ENCODE measurements around the gene CNFN. TPM values are rescaled to one million over a fixed set of nuclear protein-coding genes. Genes with fewer than 3 reads are reported as not detected.

Gene CNFN
- polyA plus RNA-seq, 2 donors = 5,144 to 7,132 TPM

DNA sequence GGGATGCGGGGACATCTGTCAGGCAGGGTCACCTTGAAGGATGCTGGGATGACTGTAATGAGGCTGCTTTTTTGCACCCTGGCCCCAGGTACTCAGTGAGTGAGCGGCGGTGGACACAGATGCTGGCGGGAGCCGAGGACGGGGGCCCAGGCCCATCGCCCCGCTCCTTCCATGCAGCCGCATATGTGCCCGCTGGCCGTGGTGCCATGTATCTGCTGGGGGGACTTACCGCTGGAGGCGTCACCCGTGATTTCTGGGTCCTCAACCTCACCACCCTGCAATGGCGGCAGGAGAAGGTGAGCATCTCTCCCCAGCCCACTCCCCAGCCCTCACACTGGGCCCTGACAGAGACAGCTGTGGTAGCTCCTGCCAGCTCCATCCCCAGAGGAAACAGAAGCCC lies 33.4 kb downstream of the CNFN start:
- peaks cover 0 to 35% of the 10 kb centered on the region in 2 donors for H3K36me3 ChIP-seq (ENCODE audit: control insufficient read depth in 2 of 2, insufficient read depth in 2 of 2, low read length in 1 of 2)
- peaks cover 2 to 3% of the 10 kb centered on the region in 2 donors for H3K4me1 ChIP-seq (ENCODE audit: control insufficient read depth in 2 of 2, insufficient read depth in 2 of 2, low read length in 1 of 2)
- H3K27ac ChIP-seq (ENCODE audit: low read depth in 2 of 2, low read length in 1 of 2) = no peak overlapping the region
- H3K27me3 ChIP-seq (ENCODE audit: control insufficient read depth in 1 of 2, insufficient read depth in 2 of 2, low read length in 2 of 2) = no peaks in the 10 kb centered on the region
- 97% methylated on average over 15 of the region's 15 CpGs for WGBS, 2 donors
- H3K4me3 ChIP-seq (ENCODE audit: low read depth in 1 of 2, low read length in 2 of 2) = no peak overlapping the region
- no peaks in the 10 kb centered on the region for H3K9me3 ChIP-seq (ENCODE audit: control insufficient read depth in 2 of 2, insufficient read depth in 1 of 2, low read depth in 1 of 2, low read length in 1 of 2)

DNA sequence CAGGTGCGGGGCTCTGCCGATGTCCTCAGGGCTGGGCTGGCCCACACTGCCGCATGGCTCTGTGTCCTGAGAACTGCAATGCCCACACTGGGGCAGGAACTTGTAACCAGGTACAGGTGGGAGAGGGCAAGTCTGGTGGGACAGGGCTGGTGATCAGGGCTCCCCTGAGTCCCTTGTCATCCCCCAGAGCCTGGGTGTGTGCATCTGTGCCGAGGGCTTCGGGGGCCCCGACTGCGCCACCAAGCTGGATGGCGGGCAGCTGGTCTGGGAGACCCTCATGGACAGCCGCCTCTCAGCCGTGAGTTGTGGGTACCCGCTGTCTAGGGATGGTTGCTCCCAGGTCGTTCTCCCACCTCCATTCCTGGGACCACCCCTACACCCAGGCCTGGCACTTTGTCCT lies 34.2 kb downstream of the CNFN start:
- H3K27me3 ChIP-seq (ENCODE audit: control insufficient read depth in 1 of 2, insufficient read depth in 2 of 2, low read length in 2 of 2) = no peaks in the 10 kb centered on the region
- no peaks in the 10 kb centered on the region for H3K9me3 ChIP-seq (ENCODE audit: control insufficient read depth in 2 of 2, insufficient read depth in 1 of 2, low read depth in 1 of 2, low read length in 1 of 2)
- peaks cover 2 to 3% of the 10 kb centered on the region in 2 donors for H3K4me1 ChIP-seq (ENCODE audit: control insufficient read depth in 2 of 2, insufficient read depth in 2 of 2, low read length in 1 of 2)
- H3K4me3 ChIP-seq (ENCODE audit: low read depth in 1 of 2, low read length in 2 of 2) = no peak overlapping the region
- no peak overlapping the region for H3K27ac ChIP-seq (ENCODE audit: low read depth in 2 of 2, low read length in 1 of 2)
- H3K36me3 ChIP-seq (ENCODE audit: control insufficient read depth in 2 of 2, insufficient read depth in 2 of 2, low read length in 1 of 2) = peaks cover 0 to 40% of the 10 kb centered on the region in 2 donors
- WGBS, 2 donors = 93 to 94% methylated on average over 12 of the region's 12 CpGs

DNA sequence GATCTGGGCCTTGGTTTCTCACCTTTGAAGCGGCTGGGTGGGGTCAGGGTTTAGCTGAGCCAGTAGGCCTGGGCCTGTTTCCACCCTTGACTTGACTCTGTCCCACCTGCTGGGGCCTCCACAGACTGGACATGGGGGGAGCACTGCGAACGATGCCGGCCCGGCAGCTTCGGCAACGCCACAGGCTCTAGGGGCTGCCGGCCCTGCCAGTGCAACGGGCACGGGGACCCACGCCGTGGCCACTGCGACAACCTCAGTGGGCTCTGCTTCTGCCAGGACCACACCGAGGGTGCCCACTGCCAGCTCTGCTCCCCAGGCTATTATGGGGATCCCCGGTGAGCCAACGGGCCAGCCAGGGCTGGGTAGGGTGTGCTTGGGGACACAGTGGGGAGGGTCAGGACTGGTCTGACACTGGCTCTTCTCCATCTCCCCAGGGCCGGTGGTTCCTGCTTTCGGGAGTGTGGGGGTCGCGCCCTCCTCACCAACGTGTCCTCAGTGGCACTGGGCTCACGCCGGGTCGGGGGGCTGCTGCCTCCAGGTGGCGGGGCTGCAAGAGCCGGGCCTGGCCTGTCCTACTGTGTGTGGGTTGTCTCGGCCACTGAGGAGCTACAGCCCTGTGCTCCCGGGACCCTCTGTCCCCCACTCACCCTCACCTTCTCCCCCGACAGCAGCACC lies 36.6 kb downstream of the CNFN start:
- Histone ChIP-seq H3K4me3 (ENCODE audit: low read depth in 1 of 2, low read length in 2 of 2) (no peak overlapping the region), H3K27me3 (ENCODE audit: control insufficient read depth in 1 of 2, insufficient read depth in 2 of 2, low read length in 2 of 2) (no peaks in the 10 kb centered on the region), H3K36me3 (ENCODE audit: control insufficient read depth in 2 of 2, insufficient read depth in 2 of 2, low read length in 1 of 2) (peaks cover 0 to 45% of the 10 kb centered on the region in 2 donors), H3K4me1 (ENCODE audit: control insufficient read depth in 2 of 2, insufficient read depth in 2 of 2, low read length in 1 of 2) (peaks cover 2 to 3% of the 10 kb centered on the region in 2 donors), H3K27ac (ENCODE audit: low read depth in 2 of 2, low read length in 1 of 2) (no peak overlapping the region), H3K9me3 (ENCODE audit: control insufficient read depth in 2 of 2, insufficient read depth in 1 of 2, low read depth in 1 of 2, low read length in 1 of 2) (no peaks in the 10 kb centered on the region)
- WGBS, 2 donors = 95 to 96% methylated on average over 29 of the region's 29 CpGs

DNA sequence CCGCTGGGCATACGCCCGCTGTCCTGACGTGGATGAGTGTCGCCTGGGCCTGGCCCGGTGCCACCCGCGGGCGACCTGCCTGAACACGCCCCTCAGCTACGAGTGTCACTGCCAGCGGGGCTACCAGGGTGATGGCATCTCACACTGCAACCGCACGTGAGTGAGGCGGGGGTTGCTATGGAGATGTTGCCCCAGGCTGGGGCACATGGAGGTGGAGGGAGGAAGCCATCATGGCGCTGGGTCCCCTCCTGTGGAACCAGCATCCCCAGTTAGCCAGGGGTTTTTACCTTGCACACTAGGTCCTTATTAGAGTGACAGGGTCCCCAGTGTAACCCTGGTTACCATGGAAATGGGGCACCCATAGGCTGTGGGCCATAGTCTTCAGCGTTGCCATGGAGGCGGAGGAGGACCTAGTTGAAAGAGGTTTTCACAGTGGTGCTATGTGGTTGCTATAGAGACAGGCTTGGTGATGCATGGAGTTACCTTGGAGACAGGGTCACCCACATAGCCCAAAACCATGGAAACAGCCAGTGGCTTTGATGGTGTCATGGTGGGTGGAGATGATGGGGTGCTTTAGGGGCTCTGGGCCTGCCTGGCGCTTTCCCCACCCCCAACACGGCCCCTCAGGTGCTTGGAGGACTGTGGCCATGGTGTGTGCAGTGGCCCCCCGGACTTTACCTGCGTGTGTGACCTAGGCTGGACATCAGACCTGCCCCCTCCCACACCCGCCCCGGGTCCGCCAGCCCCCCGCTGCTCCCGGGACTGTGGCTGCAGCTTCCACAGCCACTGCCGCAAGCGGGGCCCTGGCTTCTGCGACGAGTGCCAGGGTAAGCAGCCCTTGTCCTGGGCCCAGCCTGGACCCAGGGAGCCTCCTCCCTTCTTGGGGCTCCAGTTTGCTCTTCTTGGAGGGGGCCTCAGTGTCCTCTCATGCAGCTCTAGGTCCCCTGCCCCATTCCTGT lies 37.5 kb downstream of the CNFN start:
- 77 to 78% methylated on average over 31 of the region's 31 CpGs for WGBS, 2 donors
- Histone ChIP-seq H3K36me3 (ENCODE audit: control insufficient read depth in 2 of 2, insufficient read depth in 2 of 2, low read length in 1 of 2) (peaks cover 0 to 43% of the 10 kb centered on the region in 2 donors), H3K27me3 (ENCODE audit: control insufficient read depth in 1 of 2, insufficient read depth in 2 of 2, low read length in 2 of 2) (no peaks in the 10 kb centered on the region), H3K27ac (ENCODE audit: low read depth in 2 of 2, low read length in 1 of 2) (no peak overlapping the region), H3K4me3 (ENCODE audit: low read depth in 1 of 2, low read length in 2 of 2) (no peak overlapping the region), H3K9me3 (ENCODE audit: control insufficient read depth in 2 of 2, insufficient read depth in 1 of 2, low read depth in 1 of 2, low read length in 1 of 2) (no peaks in the 10 kb centered on the region), H3K4me1 (ENCODE audit: control insufficient read depth in 2 of 2, insufficient read depth in 2 of 2, low read length in 1 of 2) (peaks cover 3 to 7% of the 10 kb centered on the region in 2 donors)

DNA sequence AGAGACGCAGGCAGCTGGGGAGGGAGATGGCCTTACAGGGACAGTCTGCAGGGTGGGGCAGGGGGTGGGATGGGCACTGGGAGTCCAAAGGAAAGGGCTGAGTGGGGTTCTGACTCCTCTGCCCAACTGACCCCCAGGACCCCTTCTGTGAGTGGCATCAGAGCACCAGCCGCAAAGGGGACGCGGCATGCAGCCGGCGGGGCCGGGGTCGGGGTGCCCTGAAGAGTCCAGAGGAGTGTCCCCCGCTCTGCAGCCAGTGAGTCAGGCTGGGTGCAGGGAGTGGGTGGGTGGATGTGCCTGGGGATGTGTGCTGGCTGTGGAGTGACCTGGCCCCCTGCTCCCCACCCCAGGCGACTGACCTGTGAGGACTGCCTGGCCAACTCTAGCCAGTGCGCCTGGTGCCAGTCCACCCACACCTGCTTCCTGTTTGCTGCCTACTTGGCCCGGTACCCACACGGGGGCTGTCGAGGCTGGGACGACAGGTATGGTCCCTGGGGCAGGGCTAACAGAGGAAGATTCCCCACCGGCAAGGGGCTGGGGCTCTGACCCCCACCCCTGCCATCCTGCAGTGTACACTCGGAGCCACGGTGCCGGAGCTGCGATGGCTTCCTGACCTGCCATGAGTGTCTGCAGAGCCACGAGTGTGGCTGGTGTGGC lies 38.9 kb downstream of the CNFN start:
- H3K4me1 ChIP-seq (ENCODE audit: control insufficient read depth in 2 of 2, insufficient read depth in 2 of 2, low read length in 1 of 2) = peaks cover 3 to 7% of the 10 kb centered on the region in 2 donors
- H3K9me3 ChIP-seq (ENCODE audit: control insufficient read depth in 2 of 2, insufficient read depth in 1 of 2, low read depth in 1 of 2, low read length in 1 of 2) = no peaks in the 10 kb centered on the region
- H3K27me3 ChIP-seq (ENCODE audit: control insufficient read depth in 1 of 2, insufficient read depth in 2 of 2, low read length in 2 of 2) = no peaks in the 10 kb centered on the region
- H3K4me3 ChIP-seq (ENCODE audit: low read depth in 1 of 2, low read length in 2 of 2) = no peak overlapping the region
- peaks cover 0 to 34% of the 10 kb centered on the region in 2 donors for H3K36me3 ChIP-seq (ENCODE audit: control insufficient read depth in 2 of 2, insufficient read depth in 2 of 2, low read length in 1 of 2)
- WGBS, 2 donors = 91 to 94% methylated on average over 20 to 21 of the region's 21 CpGs
- no peak overlapping the region for H3K27ac ChIP-seq (ENCODE audit: low read depth in 2 of 2, low read length in 1 of 2)

DNA sequence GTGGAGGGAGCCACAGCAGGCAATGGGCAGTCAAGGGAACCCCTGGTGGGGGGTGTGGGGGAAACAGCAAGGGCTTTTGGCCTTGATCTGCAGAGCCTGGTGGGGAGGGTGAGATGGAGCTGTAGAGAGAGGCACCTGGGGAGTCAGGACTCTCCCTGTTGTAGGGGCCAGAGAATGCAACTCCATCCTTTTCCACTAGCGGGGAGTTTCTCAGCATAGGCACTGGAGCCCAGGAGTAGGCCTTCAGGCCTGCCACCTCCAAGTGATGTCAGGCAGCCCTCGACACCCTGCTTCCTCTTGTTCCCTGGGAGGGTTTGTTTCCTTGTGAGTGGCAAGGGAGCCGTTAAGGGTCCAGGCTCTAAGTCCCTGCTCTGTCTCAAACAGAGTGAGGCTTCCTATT lies 39.7 kb downstream of the CNFN start:
- no peaks in the 10 kb centered on the region for H3K27me3 ChIP-seq (ENCODE audit: control insufficient read depth in 1 of 2, insufficient read depth in 2 of 2, low read length in 2 of 2)
- H3K4me3 ChIP-seq (ENCODE audit: low read depth in 1 of 2, low read length in 2 of 2) = no peak overlapping the region
- H3K9me3 ChIP-seq (ENCODE audit: control insufficient read depth in 2 of 2, insufficient read depth in 1 of 2, low read depth in 1 of 2, low read length in 1 of 2) = no peaks in the 10 kb centered on the region
- H3K27ac ChIP-seq (ENCODE audit: low read depth in 2 of 2, low read length in 1 of 2) = no peak overlapping the region
- peaks cover 3 to 7% of the 10 kb centered on the region in 2 donors for H3K4me1 ChIP-seq (ENCODE audit: control insufficient read depth in 2 of 2, insufficient read depth in 2 of 2, low read length in 1 of 2)
- H3K36me3 ChIP-seq (ENCODE audit: control insufficient read depth in 2 of 2, insufficient read depth in 2 of 2, low read length in 1 of 2) = peaks cover 0 to 28% of the 10 kb centered on the region in 2 donors
- 90 to 97% methylated on average over 3 of the region's 3 CpGs for whole genome bisulfite sequencing, 2 donors

DNA sequence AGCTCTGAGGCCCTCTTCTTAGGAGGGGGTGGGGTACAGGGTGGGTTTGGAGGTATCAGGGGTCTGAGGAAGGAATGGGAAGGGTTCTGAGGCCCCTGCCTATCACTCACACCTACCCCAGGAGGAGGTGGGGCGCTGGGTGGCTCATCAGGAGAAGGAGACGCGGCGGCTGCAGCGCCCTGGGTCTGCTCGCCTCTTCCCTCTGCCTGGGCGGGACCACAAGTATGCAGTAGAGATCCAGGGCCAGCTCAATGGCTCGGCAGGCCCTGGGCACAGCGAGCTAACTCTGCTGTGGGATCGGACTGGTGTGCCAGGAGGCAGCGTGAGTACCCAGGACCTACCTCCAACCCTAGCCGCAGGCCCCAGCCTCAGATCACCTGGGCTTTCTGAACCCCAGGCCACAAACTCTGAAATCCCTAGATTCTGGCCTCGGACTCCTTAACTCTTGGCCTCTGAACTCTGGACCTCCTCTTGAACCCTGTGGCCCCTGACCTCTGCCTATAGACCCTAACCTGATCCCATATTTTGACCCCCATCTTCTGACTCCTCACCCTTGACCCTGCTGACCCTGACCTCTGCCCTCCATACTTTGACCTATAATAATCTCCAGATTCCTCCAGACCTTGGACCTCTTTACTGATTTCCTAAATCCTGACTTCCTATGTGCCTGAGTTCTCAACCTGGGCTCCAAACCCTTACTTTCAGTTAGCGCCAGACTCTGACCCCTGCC lies 40.6 kb downstream of the CNFN start:
- 95 to 96% methylated on average over 14 of the region's 14 CpGs for WGBS, 2 donors
- Histone ChIP-seq H3K9me3 (ENCODE audit: control insufficient read depth in 2 of 2, insufficient read depth in 1 of 2, low read depth in 1 of 2, low read length in 1 of 2) (no peaks in the 10 kb centered on the region), H3K36me3 (ENCODE audit: control insufficient read depth in 2 of 2, insufficient read depth in 2 of 2, low read length in 1 of 2) (peaks cover 0 to 24% of the 10 kb centered on the region in 2 donors), H3K27me3 (ENCODE audit: control insufficient read depth in 1 of 2, insufficient read depth in 2 of 2, low read length in 2 of 2) (no peaks in the 10 kb centered on the region), H3K4me3 (ENCODE audit: low read depth in 1 of 2, low read length in 2 of 2) (no peak overlapping the region), H3K4me1 (ENCODE audit: control insufficient read depth in 2 of 2, insufficient read depth in 2 of 2, low read length in 1 of 2) (peaks cover 3 to 7% of the 10 kb centered on the region in 2 donors), H3K27ac (ENCODE audit: low read depth in 2 of 2, low read length in 1 of 2) (no peak overlapping the region)

DNA sequence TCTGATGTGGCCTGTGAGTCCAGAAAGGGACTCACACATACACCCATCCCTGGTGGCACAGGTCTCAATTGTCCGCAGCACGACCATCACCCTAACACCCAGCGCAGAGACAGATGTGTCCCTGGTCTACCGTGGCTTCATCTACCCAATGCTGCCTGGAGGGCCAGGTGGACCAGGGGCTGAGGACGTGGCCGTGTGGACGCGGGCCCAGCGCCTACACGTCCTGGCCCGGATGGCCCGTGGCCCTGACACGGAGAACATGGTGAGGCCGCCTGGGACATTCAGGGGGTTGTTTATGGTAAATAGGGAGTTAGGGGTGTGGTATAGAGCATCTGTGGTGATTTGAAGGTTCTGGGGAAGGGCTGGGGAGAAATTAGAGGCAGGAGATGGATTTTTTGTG lies 41.9 kb downstream of the CNFN start:
- Histone ChIP-seq H3K27ac (ENCODE audit: low read depth in 2 of 2, low read length in 1 of 2) (no peak overlapping the region), H3K9me3 (ENCODE audit: control insufficient read depth in 2 of 2, insufficient read depth in 1 of 2, low read depth in 1 of 2, low read length in 1 of 2) (no peaks in the 10 kb centered on the region), H3K4me1 (ENCODE audit: control insufficient read depth in 2 of 2, insufficient read depth in 2 of 2, low read length in 1 of 2) (peaks cover 3 to 7% of the 10 kb centered on the region in 2 donors), H3K36me3 (ENCODE audit: control insufficient read depth in 2 of 2, insufficient read depth in 2 of 2, low read length in 1 of 2) (peaks cover 0 to 16% of the 10 kb centered on the region in 2 donors), H3K4me3 (ENCODE audit: low read depth in 1 of 2, low read length in 2 of 2) (no peak overlapping the region), H3K27me3 (ENCODE audit: control insufficient read depth in 1 of 2, insufficient read depth in 2 of 2, low read length in 2 of 2) (no peaks in the 10 kb centered on the region)
- WGBS, 2 donors = 97 to 99% methylated on average over 14 of the region's 14 CpGs

Measured in esophagus (tissue), 2 donors.